ENCODE results near the gene PTPRM.

DNA sequence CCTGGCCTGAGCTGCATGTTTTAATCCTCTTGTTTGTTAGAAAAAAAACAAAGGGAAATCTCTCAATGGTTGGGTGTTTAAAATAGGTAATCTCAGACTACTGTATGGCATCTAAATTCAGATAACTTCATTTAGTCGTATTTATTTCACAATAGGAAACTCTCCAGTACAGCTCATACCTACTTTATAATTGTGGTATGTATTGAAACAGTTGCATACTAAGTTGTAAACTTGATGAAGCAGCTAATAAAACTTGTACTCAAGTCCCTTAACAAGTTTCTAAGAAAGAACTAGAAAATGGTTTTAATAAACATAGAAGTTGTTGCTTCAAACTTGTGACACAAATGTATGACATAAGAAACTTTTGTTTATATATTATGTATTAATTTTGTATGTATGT is 334.5 kb downstream of the PTPRM start:
- TF ChIP-seq YY1 (IDR thresholded peaks at IDR 0.05; ENCODE audit: insufficient read depth, insufficient read length) (no peak), ZNF274 (IDR thresholded peaks at IDR 0.05; ENCODE audit: low read depth, low read length) (no peak)
